Tibial nerve (tissue), 4 donors: ENCODE measurements around the gene RBM25. TPM values are rescaled to one million over a fixed set of nuclear protein-coding genes. Genes with fewer than 3 reads are reported as not detected.

Experiments used
- DNase-seq, 2 donors: peaks; one replicate each; pipeline ENCODE4 v3.0.0-alpha.2; 2019; ENCODE audit warnings: low spot score in 2 of 2
- H3K27ac ChIP-seq, 4 donors: fragments of 200-600 bp; sonication (generic) in 3 of 4; one replicate each; pipeline ENCODE4 v1.5.1; 2017 to 2019; ENCODE audit warnings: mild to moderate bottlenecking in 1 of 4
- H3K27me3 ChIP-seq, 2 donors: fragments of 200-600 bp; sonication (generic) in 1 of 2; one replicate each; pipeline versions ENCODE4 v1.5.1 to v1.6.0; 2017 to 2019
- H3K36me3 ChIP-seq, 3 donors: fragments of 200-600 bp; sonication (generic); one replicate each; pipeline ENCODE4 v1.5.1; 2018 to 2019
- H3K4me1 ChIP-seq, 4 donors: fragments of 200-600 bp; sonication (generic) in 3 of 4; one replicate each; pipeline ENCODE4 v1.5.1; 2017 to 2019
- H3K4me3 ChIP-seq, 4 donors: fragments of 200-600 bp; sonication (generic) in 3 of 4; one replicate each; pipeline ENCODE4 v1.5.1; 2017 to 2019; ENCODE audit warnings: mild to moderate bottlenecking in 1 of 4, moderate library complexity in 1 of 4
- H3K9me3 ChIP-seq, 4 donors: fragments of 200-600 bp; sonication (generic) in 3 of 4; one replicate each; pipeline ENCODE4 v1.5.1; 2017 to 2019
- CTCF ChIP-seq, 5 experiments: fragments of 200-600 bp in 3 of 5; fragments of 450-650 bp in 2 of 5; sonication (generic) in 3 of 5; IDR thresholded peaks; one replicate each; pipeline ENCODE4 v1.5.1; 2016 to 2019; ENCODE audit warnings: antibody characterized with exemption in 5 of 5, mild to moderate bottlenecking in 3 of 5, moderate library complexity in 2 of 5
- EP300 ChIP-seq, 2 donors: sonication (generic); formaldehyde crosslinking; IDR thresholded peaks; one replicate each; pipeline ENCODE4 v1.6.1; 2017; ENCODE audit warnings: antibody characterized with exemption in 2 of 2, mild to moderate bottlenecking in 1 of 2
- POLR2A ChIP-seq, 2 donors: fragments of 450-650 bp; IDR thresholded peaks; one replicate each; pipeline ENCODE4 v1.6.1; 2017; ENCODE audit warnings: antibody characterized with exemption in 2 of 2, mild to moderate bottlenecking in 2 of 2, moderate library complexity in 2 of 2
- WGBS, 2 donors: methylation state at CpG; one replicate each; pipeline ENCODE4 v1.1.5; 2018; 5-methylcytosine and 5-hydroxymethylcytosine counted together
- total RNA-seq, 4 donors: library from RNA; depleted of rRNA; stranded (reverse); fragments of >200 nt; gene quantifications; one replicate each; pipeline ENCODE4 v1.1.0, GENCODE V29; 2016

The RBM25 gene
- total RNA-seq, 4 donors from 2014 or later, result 87.4 to 120 (median 101) TPM

- Histone ChIP-seq H3K36me3 (no peaks in the 10 kb centered on the region), H3K27me3 (no peaks in the 10 kb centered on the region), H3K4me1 (peaks cover 0 to 71% (median 20%) of the 10 kb centered on the region in 4 donors), H3K27ac (peak overlapping the region in 3 of 4 donors; percentile 42 to 81 (median 70)), H3K9me3 (no peaks in the 10 kb centered on the region), H3K4me3 (no peak overlapping the region)
- 48 to 55% methylated on average over 2 of the region's 2 CpGs for WGBS, 2 donors
- no peak for DNase-seq
- no peak for TF ChIP-seq EP300 (IDR thresholded peaks at IDR 0.05)
- no peak for TF ChIP-seq POLR2A (IDR thresholded peaks at IDR 0.05)
- no peak for TF ChIP-seq CTCF (IDR thresholded peaks at IDR 0.05)
These were observed 83.9 kb downstream of the RBM25 start for GRCh38 chr14:73142216-73142615.

GRCh38 chr14:73143003-73143402 lies 84.7 kb downstream of the RBM25 start:
- Histone ChIP-seq H3K27ac (peak overlapping the region in 3 of 4 donors; percentile 42 to 81 (median 70)), H3K27me3 (no peaks in the 10 kb centered on the region), H3K36me3 (peaks cover 0 to 2% (median 0%) of the 10 kb centered on the region in 3 donors), H3K4me1 (peaks cover 0 to 69% (median 16%) of the 10 kb centered on the region in 4 donors), H3K9me3 (no peaks in the 10 kb centered on the region), H3K4me3 (no peak overlapping the region)
- DNase-seq, result no peak
- TF ChIP-seq CTCF (IDR thresholded peaks at IDR 0.05) (no peak), EP300 (IDR thresholded peaks at IDR 0.05) (no peak), POLR2A (IDR thresholded peaks at IDR 0.05) (no peak)
- 24 to 27% methylated on average over 5 of the region's 5 CpGs for WGBS, 2 donors

- no peak overlapping the region for H3K4me3 ChIP-seq
- 86 to 89% methylated on average over 3 of the region's 3 CpGs for WGBS, 2 donors
- TF ChIP-seq POLR2A (IDR thresholded peaks at IDR 0.05) (no peak), CTCF (IDR thresholded peaks at IDR 0.05) (no peak), EP300 (IDR thresholded peaks at IDR 0.05) (no peak)
These were observed 85.3 kb downstream of the RBM25 start for GRCh38 chr14:73143617-73144016.

GRCh38 chr14:73145371-73145770 lies 87.0 kb downstream of the RBM25 start:
- TF ChIP-seq CTCF (IDR thresholded peaks at IDR 0.05), result no peak
- no peak for TF ChIP-seq EP300 (IDR thresholded peaks at IDR 0.05)
- TF ChIP-seq POLR2A (IDR thresholded peaks at IDR 0.05), result no peak
- H3K27ac ChIP-seq, result peak overlapping the region in 1 of 4 donors; percentile 45
- 84 to 90% methylated on average over 3 of the region's 3 CpGs for WGBS, 2 donors
- peaks cover 0 to 25% (median 7%) of the 10 kb centered on the region in 3 donors for H3K36me3 ChIP-seq
- DNase-seq, result no peak
- H3K4me3 ChIP-seq, result no peak overlapping the region
- H3K4me1 ChIP-seq, result peaks cover 0 to 64% (median 15%) of the 10 kb centered on the region in 4 donors
- no peaks in the 10 kb centered on the region for H3K27me3 ChIP-seq
- no peaks in the 10 kb centered on the region for H3K9me3 ChIP-seq

More at GRCh38 chr14:73143617-73144016, 85.3 kb downstream of the RBM25 start:
- H3K27ac ChIP-seq, result peak overlapping the region in 3 of 4 donors; percentile 42 to 81 (median 70)
- H3K27me3 ChIP-seq, result no peaks in the 10 kb centered on the region
- peaks cover 0 to 64% (median 16%) of the 10 kb centered on the region in 4 donors for H3K4me1 ChIP-seq
- peaks cover 0 to 8% (median 0%) of the 10 kb centered on the region in 3 donors for H3K36me3 ChIP-seq
- no peaks in the 10 kb centered on the region for H3K9me3 ChIP-seq
- DNase-seq, result no peak

GRCh38 chr14:73146111-73146510 lies 87.8 kb downstream of the RBM25 start:
- no peaks in the 10 kb centered on the region for H3K27me3 ChIP-seq
- no peak overlapping the region for H3K27ac ChIP-seq
- peaks cover 0 to 57% (median 12%) of the 10 kb centered on the region in 4 donors for H3K4me1 ChIP-seq
- H3K36me3 ChIP-seq, result peaks cover 0 to 33% (median 7%) of the 10 kb centered on the region in 3 donors
- DNase-seq, result no peak
- H3K9me3 ChIP-seq, result no peaks in the 10 kb centered on the region
- WGBS, 2 donors, result 81 to 89% methylated on average over 3 of the region's 3 CpGs
- TF ChIP-seq CTCF (IDR thresholded peaks at IDR 0.05) (no peak), POLR2A (IDR thresholded peaks at IDR 0.05) (no peak), EP300 (IDR thresholded peaks at IDR 0.05) (no peak)
- no peak overlapping the region for H3K4me3 ChIP-seq
